H9 (cell line): ENCODE measurements around the gene SYCN. TPM values are rescaled to one million over a fixed set of nuclear protein-coding genes. Genes with fewer than 3 reads are reported as not detected.

Experiments used
- DNase-seq: peaks from one replicate; pipeline ENCODE4 v3.0.0-alpha.2; 2017
- H2AFZ ChIP-seq: one replicate; pipeline ENCODE4 v1.6.1; 2013; ENCODE audit warnings: mild to moderate bottlenecking, low read length, control low read depth, moderate library complexity
- H2AK5ac ChIP-seq: 2 replicates; pipeline ENCODE4 v1.6.1; 2013; ENCODE audit warnings: low read length, control low read depth, mixed read lengths; ENCODE audit not compliant: insufficient read length
- H2BK120ac ChIP-seq: one replicate; pipeline ENCODE4 v1.6.1; 2013; ENCODE audit warnings: low read depth, mild to moderate bottlenecking, low read length, control low read depth, inconsistent platforms; ENCODE audit not compliant: poor library complexity, severe bottlenecking
- H2BK12ac ChIP-seq: 2 replicates; pipeline ENCODE4 v1.6.1; 2013; ENCODE audit warnings: low read length, control low read depth, mixed read lengths, low read depth; ENCODE audit not compliant: insufficient read length
- H2BK15ac ChIP-seq: 2 replicates; pipeline ENCODE4 v1.6.1; 2013; ENCODE audit warnings: low read depth, low read length, control low read depth
- H2BK20ac ChIP-seq: one replicate; pipeline ENCODE4 v1.6.1; 2013; ENCODE audit warnings: low read depth, mild to moderate bottlenecking, low read length, control low read depth, inconsistent platforms; ENCODE audit not compliant: poor library complexity, severe bottlenecking
- H2BK5ac ChIP-seq: 2 replicates; pipeline ENCODE4 v1.6.1; 2013; ENCODE audit warnings: low read length, control low read depth, mixed read lengths; ENCODE audit not compliant: insufficient read length
- H3K14ac ChIP-seq: 2 replicates; pipeline ENCODE4 v1.6.1; 2013; ENCODE audit warnings: low read length, control low read depth; ENCODE audit not compliant: insufficient read depth
- H3K18ac ChIP-seq: 2 replicates; pipeline ENCODE4 v1.6.1; 2013; ENCODE audit warnings: low read depth, mild to moderate bottlenecking, mixed read lengths, low read length, control low read depth; ENCODE audit not compliant: insufficient read length
- H3K23ac ChIP-seq: 2 replicates; pipeline ENCODE4 v1.6.1; 2013; ENCODE audit warnings: low read length, control low read depth, mixed read lengths, low read depth; ENCODE audit not compliant: insufficient read length
- H3K23me2 ChIP-seq: 2 replicates; pipeline ENCODE4 v1.6.1; 2013; ENCODE audit warnings: low read depth, mild to moderate bottlenecking, mixed read lengths, low read length, control low read depth; ENCODE audit not compliant: insufficient read length, poor library complexity, severe bottlenecking
- H3K27ac ChIP-seq: 2 replicates; pipeline ENCODE4 v1.5.1; 2013; ENCODE audit warnings: low read length, control low read depth, mixed read lengths, low read depth; ENCODE audit not compliant: insufficient read length
- H3K27me3 ChIP-seq: 2 replicates; pipeline ENCODE4 v1.6.1; 2013; ENCODE audit warnings: low read length, control low read depth, inconsistent platforms; ENCODE audit not compliant: insufficient read depth
- H3K4ac ChIP-seq: 2 replicates; pipeline ENCODE4 v1.6.1; 2013; ENCODE audit warnings: low read depth, mild to moderate bottlenecking, control low read depth, inconsistent platforms, low read length, moderate library complexity
- H3K4me1 ChIP-seq: 2 replicates; pipeline ENCODE4 v1.6.1; 2013; ENCODE audit warnings: low read length, control low read depth, inconsistent platforms; ENCODE audit not compliant: insufficient read depth
- H3K4me2 ChIP-seq: 2 replicates; pipeline ENCODE4 v1.6.1; 2013; ENCODE audit warnings: low read length, control low read depth, mixed read lengths; ENCODE audit not compliant: insufficient read length, insufficient read depth
- H3K56ac ChIP-seq: 2 replicates; pipeline ENCODE4 v1.6.1; 2013; ENCODE audit warnings: low read depth, mild to moderate bottlenecking, mixed read lengths, low read length, control low read depth; ENCODE audit not compliant: insufficient read length
- H3K79me1 ChIP-seq: 2 replicates; pipeline ENCODE4 v1.6.1; 2013; ENCODE audit warnings: low read depth, mild to moderate bottlenecking, moderate library complexity, low read length, control low read depth, inconsistent platforms; ENCODE audit not compliant: insufficient read depth, poor library complexity, severe bottlenecking
- H3K79me2 ChIP-seq: 2 replicates; pipeline ENCODE4 v1.6.1; 2013; ENCODE audit warnings: low read length, control low read depth, inconsistent platforms; ENCODE audit not compliant: insufficient read depth
- H3K9ac ChIP-seq: 2 replicates; pipeline ENCODE4 v1.6.1; 2013; ENCODE audit warnings: low read length, control low read depth, mixed read lengths; ENCODE audit not compliant: insufficient read length; ENCODE audit errors: extremely low read depth
- H3K9me3 ChIP-seq: one replicate; pipeline ENCODE4 v1.6.1; 2013; ENCODE audit warnings: low read depth, low read length, inconsistent platforms; ENCODE audit not compliant: control insufficient read depth
- H3T11ph ChIP-seq: one replicate; pipeline ENCODE4 v1.6.1; 2013; ENCODE audit warnings: mild to moderate bottlenecking, low read length, control low read depth, inconsistent platforms
- H4K20me1 ChIP-seq: one replicate; pipeline ENCODE4 v1.6.1; 2013; ENCODE audit not compliant: control insufficient read depth, insufficient read length, insufficient read depth
- H4K5ac ChIP-seq: 2 replicates; pipeline ENCODE4 v1.6.1; 2013; ENCODE audit warnings: low read depth, mild to moderate bottlenecking, mixed read lengths, low read length, control low read depth; ENCODE audit not compliant: insufficient read length
- H4K8ac ChIP-seq: replicated peaks from 2 replicates; pipeline ENCODE4 v1.6.1; 2013; ENCODE audit warnings: low read length, control low read depth, mixed read lengths, low read depth; ENCODE audit not compliant: insufficient read length
- H4K91ac ChIP-seq: 2 replicates; pipeline ENCODE4 v1.6.1; 2013; ENCODE audit warnings: low read depth, mild to moderate bottlenecking, moderate library complexity, mixed read lengths, low read length, control low read depth; ENCODE audit not compliant: insufficient read length
- H3K27ac Mint-ChIP-seq, 3 experiments: 2 replicates in 2 of 3; 3 replicates in 1 of 3; pipeline ENCODE4 v1.8.0; 2020 to 2021; ENCODE audit warnings: mixed read lengths in 3 of 3, mild to moderate bottlenecking in 1 of 3, moderate library complexity in 1 of 3
- H3K27me3 Mint-ChIP-seq: 2 replicates; pipeline ENCODE4 v1.8.0; 2021; ENCODE audit warnings: low read depth, mild to moderate bottlenecking, moderate library complexity, mixed read lengths
- H3K36me3 Mint-ChIP-seq, 3 experiments: 2 replicates in 2 of 3; 3 replicates in 1 of 3; pipeline ENCODE4 v1.8.0; 2020 to 2021; ENCODE audit warnings: low read depth in 3 of 3, mixed read lengths in 3 of 3; ENCODE audit not compliant: insufficient read depth in 1 of 3
- H3K4me1 Mint-ChIP-seq, 2 experiments: 2 replicates each; pipeline ENCODE4 v1.8.0; 2020; ENCODE audit warnings: mixed read lengths in 2 of 2
- H3K4me3 Mint-ChIP-seq, 2 experiments: 2 replicates in 1 of 2; 3 replicates in 1 of 2; pipeline ENCODE4 v1.8.0; 2020 to 2021; ENCODE audit warnings: mild to moderate bottlenecking in 2 of 2, mixed read lengths in 2 of 2, moderate library complexity in 1 of 2
- H3K9me3 Mint-ChIP-seq, 2 experiments: 2 replicates in 1 of 2; 3 replicates in 1 of 2; pipeline ENCODE4 v1.8.0; 2020; ENCODE audit warnings: mild to moderate bottlenecking in 2 of 2, mixed read lengths in 2 of 2, moderate library complexity in 1 of 2
- CTCF ChIP-seq: fragments of 200-600 bp; sonication (generic); conservative IDR thresholded peaks from 3 replicates; pipeline ENCODE4 v1.8.0; 2021; ENCODE audit warnings: antibody characterized with exemption, mild to moderate bottlenecking
- WGBS: extraction: QIAGEN DNeasy Blood & Tissue Kit; methylation state at CpG from one replicate; pipeline ENCODE4 v1.1.7; 2013; ENCODE audit warnings: missing lambda C conversion rate, low lambda C conversion rate, mixed read lengths; ENCODE audit not compliant: insufficient read length; ENCODE audit errors: extremely low coverage; 5-methylcytosine and 5-hydroxymethylcytosine counted together
- total RNA-seq: library from RNA; stranded (reverse); gene quantifications from 2 replicates; pipeline ENCODE4 v1.2.1, GENCODE V29; 2021

Gene SYCN
- total RNA-seq, 1 experiment from 2014 or later: not detected

- Mint-ChIP-seq H3K36me3 (no peaks in the 10 kb centered on the region), H3K27ac (peak overlapping the region in 2 of 3 experiments; percentile 25 to 84; a peak in 2 of 7 replicates), H3K27me3 (peaks cover 45% of the 10 kb centered on the region), H3K4me1 (peaks cover 4 to 15% of the 10 kb centered on the region in 2 experiments), H3K9me3 (no peaks in the 10 kb centered on the region; a peak in 1 of 5 replicates), H3K4me3 (no peak overlapping the region)
- Histone ChIP-seq H3K4me2 (no peak overlapping the region), H2AFZ (no peak overlapping the region), H3K27me3 (peaks cover 2% of the 10 kb centered on the region; the same call in 1 of the 2 replicates), H2AK5ac (no peak overlapping the region), H2BK5ac (no peak overlapping the region), H3K4me1 (no peaks in the 10 kb centered on the region), H2BK15ac (no peak overlapping the region), H3K79me1 (no peaks in the 10 kb centered on the region), H3K14ac (no peak overlapping the region), H3K56ac (no peak overlapping the region), H4K8ac (no peak overlapping the region), H3K18ac (no peak overlapping the region), H3K79me2 (no peaks in the 10 kb centered on the region), H4K20me1 (no peaks in the 10 kb centered on the region), H3K4ac (no peak overlapping the region), H4K91ac (no peak overlapping the region), H2BK12ac (no peak overlapping the region), H3T11ph (no peak overlapping the region), H3K23ac (no peak overlapping the region), H3K9ac (no peak overlapping the region), H3K27ac (no peak overlapping the region), H2BK120ac (no peak overlapping the region), H4K5ac (no peak overlapping the region), H3K23me2 (no peaks in the 10 kb centered on the region), H2BK20ac (no peak overlapping the region), H3K9me3 (no peaks in the 10 kb centered on the region)
- TF ChIP-seq CTCF: no peak
- no peak for DNase-seq
- no CpG with 5 or more reads among the region's 1 CpG for WGBS
Observed at GRCh38 chr19:39202998-39203355, 1.1 kb downstream of the SYCN start.
